ENCODE measurements around the gene ATRX. TPM values are rescaled to one million over a fixed set of nuclear protein-coding genes. Genes with fewer than 3 reads are reported as not detected.
A peak's percentile ranks its signal among the peaks of the same experiment; 100 is the strongest.

Gene ATRX
- total RNA-seq, 1 donor from 2014 or later = 170 TPM

DNA sequence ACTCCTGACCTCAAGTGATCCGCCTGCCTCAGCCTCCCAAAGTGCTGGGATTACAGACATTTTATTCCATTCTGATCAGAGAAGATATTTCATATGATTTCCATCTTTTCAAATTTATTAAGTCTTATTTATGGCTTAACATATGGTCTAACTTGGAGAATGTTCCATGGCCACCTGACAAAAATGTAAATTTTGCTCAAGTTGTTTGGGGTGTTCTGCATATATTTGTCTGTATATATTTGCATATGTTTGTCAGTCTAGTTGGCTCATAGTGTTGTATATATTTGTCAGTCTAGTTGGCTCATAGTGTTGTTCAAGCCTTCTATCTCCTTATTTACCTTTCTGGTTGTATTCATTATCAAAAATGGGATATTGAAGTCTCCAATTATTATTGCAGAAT lies 16.2 kb upstream of the ATRX start:
- H3K4me1 Mint-ChIP-seq = no peaks in the 10 kb centered on the region
- TF ChIP-seq, protein P1, sequence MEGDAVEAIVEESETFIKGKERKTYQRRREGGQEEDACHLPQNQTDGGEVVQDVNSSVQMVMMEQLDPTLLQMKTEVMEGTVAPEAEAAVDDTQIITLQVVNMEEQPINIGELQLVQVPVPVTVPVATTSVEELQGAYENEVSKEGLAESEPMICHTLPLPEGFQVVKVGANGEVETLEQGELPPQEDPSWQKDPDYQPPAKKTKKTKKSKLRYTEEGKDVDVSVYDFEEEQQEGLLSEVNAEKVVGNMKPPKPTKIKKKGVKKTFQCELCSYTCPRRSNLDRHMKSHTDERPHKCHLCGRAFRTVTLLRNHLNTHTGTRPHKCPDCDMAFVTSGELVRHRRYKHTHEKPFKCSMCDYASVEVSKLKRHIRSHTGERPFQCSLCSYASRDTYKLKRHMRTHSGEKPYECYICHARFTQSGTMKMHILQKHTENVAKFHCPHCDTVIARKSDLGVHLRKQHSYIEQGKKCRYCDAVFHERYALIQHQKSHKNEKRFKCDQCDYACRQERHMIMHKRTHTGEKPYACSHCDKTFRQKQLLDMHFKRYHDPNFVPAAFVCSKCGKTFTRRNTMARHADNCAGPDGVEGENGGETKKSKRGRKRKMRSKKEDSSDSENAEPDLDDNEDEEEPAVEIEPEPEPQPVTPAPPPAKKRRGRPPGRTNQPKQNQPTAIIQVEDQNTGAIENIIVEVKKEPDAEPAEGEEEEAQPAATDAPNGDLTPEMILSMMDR (IDR thresholded peaks at IDR 0.05; ENCODE audit: unreplicated experiment) = no peak
- no peak for DNase-seq (ENCODE audit: low spot score in 2 of 2, unreplicated experiment in 2 of 2)
- H3K36me3 Mint-ChIP-seq = no peaks in the 10 kb centered on the region
- no peaks in the 10 kb centered on the region for H3K27me3 Mint-ChIP-seq (ENCODE audit: low read depth)
- H3K9me3 Mint-ChIP-seq = peaks cover 39% of the 10 kb centered on the region
- H3K27ac Mint-ChIP-seq = no peak overlapping the region
- no peak overlapping the region for H3K4me3 Mint-ChIP-seq

DNA sequence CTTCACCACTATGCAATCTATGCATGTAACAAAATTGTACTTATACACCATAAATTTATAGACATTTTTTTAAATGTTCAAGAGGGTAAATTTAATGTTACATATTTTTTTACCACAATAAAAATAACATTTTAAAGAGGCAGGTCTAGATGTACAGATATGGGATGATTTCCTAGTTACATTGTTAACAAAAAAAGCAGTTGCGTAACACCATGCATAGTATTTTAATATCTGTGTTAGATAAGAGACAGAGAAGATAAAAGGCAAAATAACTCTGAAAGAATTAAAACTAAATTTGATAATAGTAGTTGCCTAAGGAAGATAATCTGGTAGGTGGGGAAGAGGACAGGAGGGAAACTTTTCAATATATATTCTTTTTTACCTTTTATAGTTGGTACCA lies 9.1 kb upstream of the ATRX start:
- H3K36me3 Mint-ChIP-seq = no peaks in the 10 kb centered on the region
- no peak overlapping the region for H3K27ac Mint-ChIP-seq
- H3K4me3 Mint-ChIP-seq = no peak overlapping the region
- DNase-seq (ENCODE audit: low spot score in 2 of 2, unreplicated experiment in 2 of 2) = no peak
- TF ChIP-seq, protein P1 (IDR thresholded peaks at IDR 0.05; ENCODE audit: unreplicated experiment) = no peak
- H3K4me1 Mint-ChIP-seq = no peaks in the 10 kb centered on the region
- no peaks in the 10 kb centered on the region for H3K27me3 Mint-ChIP-seq (ENCODE audit: low read depth)
- H3K9me3 Mint-ChIP-seq = peaks cover 26% of the 10 kb centered on the region

DNA sequence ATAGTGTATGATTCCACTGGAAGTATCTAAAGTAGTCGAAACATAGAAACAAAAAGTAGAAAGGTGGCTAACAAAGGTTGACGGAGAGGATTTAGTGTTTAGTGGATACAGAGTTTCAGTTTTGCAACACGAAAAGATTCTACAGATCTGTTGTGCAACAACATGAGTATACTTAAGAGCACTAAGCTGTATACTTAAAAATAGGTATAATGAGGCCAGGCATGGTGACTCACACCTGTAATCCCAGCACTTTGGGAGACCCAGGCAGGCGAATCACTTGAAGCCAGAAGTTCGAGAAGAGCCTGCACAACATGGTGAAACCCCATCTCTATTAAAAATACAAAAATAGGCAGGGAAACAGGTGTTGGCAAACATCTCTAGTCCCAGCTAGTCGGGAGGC lies 7.9 kb upstream of the ATRX start:
- H3K4me1 Mint-ChIP-seq = no peaks in the 10 kb centered on the region
- H3K4me3 Mint-ChIP-seq = no peak overlapping the region
- H3K27me3 Mint-ChIP-seq (ENCODE audit: low read depth) = no peaks in the 10 kb centered on the region
- H3K36me3 Mint-ChIP-seq = no peaks in the 10 kb centered on the region
- TF ChIP-seq, protein P1 (IDR thresholded peaks at IDR 0.05; ENCODE audit: unreplicated experiment) = no peak
- no peak overlapping the region for H3K27ac Mint-ChIP-seq
- DNase-seq (ENCODE audit: low spot score in 2 of 2, unreplicated experiment in 2 of 2) = no peak
- H3K9me3 Mint-ChIP-seq = peaks cover 23% of the 10 kb centered on the region

DNA sequence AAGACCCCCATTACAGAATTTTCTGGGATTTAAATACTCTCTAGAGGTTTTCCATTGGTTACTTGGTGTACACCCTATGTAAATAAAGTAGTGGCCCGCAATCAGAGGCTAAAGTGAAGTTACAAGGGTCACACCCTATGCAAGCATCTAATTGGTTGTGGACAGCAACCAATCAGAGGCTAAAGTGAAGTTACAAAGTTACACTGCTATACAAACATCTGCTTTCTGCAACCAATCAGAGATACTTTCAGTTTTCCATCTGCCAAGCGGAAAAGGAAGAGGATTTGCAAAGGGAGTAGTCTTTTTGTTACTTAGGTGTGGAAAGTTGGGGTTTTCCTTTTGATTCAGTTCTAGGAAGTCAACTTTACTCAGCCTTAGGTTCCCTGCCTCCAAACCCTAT lies 2.0 kb upstream of the ATRX start:
- H3K27ac Mint-ChIP-seq = no peak overlapping the region

DNA sequence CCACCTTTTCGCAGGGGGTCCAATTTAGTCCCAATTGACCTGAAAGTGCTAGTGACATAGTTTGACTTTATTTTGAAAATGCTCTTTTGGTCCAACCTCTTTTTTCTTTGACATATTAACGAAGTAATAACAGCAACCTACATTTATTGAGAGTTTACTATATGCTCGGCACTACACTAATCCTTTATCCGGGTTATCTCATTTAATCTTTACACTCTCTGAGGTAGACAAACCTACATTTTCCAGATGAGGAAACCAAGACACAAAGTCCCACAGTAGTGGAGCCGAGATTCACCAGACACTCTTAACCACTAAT lies 307 bp upstream of the ATRX start:
- Mint-ChIP-seq H3K9me3 (peaks cover 11% of the 10 kb centered on the region), H3K4me3 (peak overlapping the region; percentile 99)

More for the DNA sequence above, 2.0 kb upstream of the ATRX start:
- peaks cover 12% of the 10 kb centered on the region for H3K4me1 Mint-ChIP-seq
- peaks cover 22% of the 10 kb centered on the region for H3K9me3 Mint-ChIP-seq
- no peaks in the 10 kb centered on the region for H3K36me3 Mint-ChIP-seq
- H3K27me3 Mint-ChIP-seq (ENCODE audit: low read depth) = no peaks in the 10 kb centered on the region
- TF ChIP-seq, protein P1 (IDR thresholded peaks at IDR 0.05; ENCODE audit: unreplicated experiment) = no peak
- DNase-seq (ENCODE audit: low spot score in 2 of 2, unreplicated experiment in 2 of 2) = no peak
- no peak overlapping the region for H3K4me3 Mint-ChIP-seq

More for the DNA sequence above, 307 bp upstream of the ATRX start:
- DNase-seq (ENCODE audit: low spot score in 2 of 2, unreplicated experiment in 2 of 2) = no peak
- H3K4me1 Mint-ChIP-seq = peaks cover 12% of the 10 kb centered on the region
- H3K36me3 Mint-ChIP-seq = no peaks in the 10 kb centered on the region
- TF ChIP-seq, protein P1 (IDR thresholded peaks at IDR 0.05; ENCODE audit: unreplicated experiment) = no peak
- H3K27ac Mint-ChIP-seq = peak overlapping the region; percentile 100
- H3K27me3 Mint-ChIP-seq (ENCODE audit: low read depth) = no peaks in the 10 kb centered on the region
